HG03108 (cell line): ENCODE results near the gene HSPBAP1.
A peak's percentile ranks its signal among the peaks of the same experiment; 100 is the strongest.
"Not testable (repeated sequence)": the region's sequence is repeated elsewhere in the genome, so short reads cannot be mapped to it uniquely, and the experiment has no call there.

ENCODE experiments used
- ATAC-seq: cut with Tn5 transposase; IDR thresholded peaks from one replicate; pipeline ENCODE4 v1.9.1; 2021; ENCODE audit warnings: moderate library complexity; ENCODE audit not compliant: unreplicated experiment

Gene HSPBAP1

GRCh38 chr3:122742234-122742633 is 51.4 kb downstream of the HSPBAP1 start:
- ATAC-seq, result no peak

GRCh38 chr3:122739172-122739571 is 54.5 kb downstream of the HSPBAP1 start:
- ATAC-seq, result no peak

- not testable (repeated sequence) for ATAC-seq
Observed at GRCh38 chr3:122732682-122733525, 60.7 kb downstream of the HSPBAP1 start.

DNA sequence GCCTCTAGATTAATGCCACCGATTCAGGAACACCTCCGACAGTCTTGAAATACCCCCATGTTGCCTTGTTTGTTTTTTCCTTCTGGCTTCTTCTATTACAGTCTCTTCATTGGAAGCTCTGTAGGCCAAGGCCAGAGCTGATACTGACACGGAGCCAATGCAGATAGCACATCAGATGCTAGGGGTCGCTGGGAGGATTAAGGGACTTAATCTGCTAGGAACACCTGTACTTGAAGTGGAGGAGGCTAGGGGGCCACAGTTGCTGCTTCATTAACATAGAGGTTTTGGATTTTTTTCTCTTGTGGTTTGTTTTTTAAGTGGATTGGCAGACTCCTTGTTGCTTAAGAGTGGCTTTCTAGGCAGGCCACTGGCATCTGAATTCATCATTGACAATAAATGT is 63.4 kb downstream of the HSPBAP1 start:
- no peak for ATAC-seq

GRCh38 chr3:122728756-122729514 is 64.7 kb downstream of the HSPBAP1 start:
- no peak for ATAC-seq

GRCh38 chr3:122728186-122728585 is 65.4 kb downstream of the HSPBAP1 start:
- no peak for ATAC-seq

DNA sequence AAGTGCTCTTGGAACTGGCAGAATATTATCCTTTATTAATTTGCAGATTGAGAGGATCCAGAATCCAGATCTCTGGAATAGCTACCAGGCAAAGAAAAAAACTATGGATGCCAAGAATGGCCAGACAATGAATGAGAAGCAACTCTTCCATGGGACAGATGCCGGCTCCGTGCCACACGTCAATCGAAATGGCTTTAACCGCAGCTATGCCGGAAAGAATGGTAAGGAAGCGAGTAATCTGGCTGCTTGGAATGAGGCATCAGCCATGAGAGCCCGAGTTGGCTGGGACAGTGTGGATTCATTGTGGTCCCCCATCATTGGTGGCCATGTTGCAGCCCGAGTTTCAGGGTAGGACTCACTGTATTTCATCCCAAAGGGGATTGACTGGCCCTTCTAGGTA is 65.9 kb downstream of the HSPBAP1 start:
- no peak for ATAC-seq

DNA sequence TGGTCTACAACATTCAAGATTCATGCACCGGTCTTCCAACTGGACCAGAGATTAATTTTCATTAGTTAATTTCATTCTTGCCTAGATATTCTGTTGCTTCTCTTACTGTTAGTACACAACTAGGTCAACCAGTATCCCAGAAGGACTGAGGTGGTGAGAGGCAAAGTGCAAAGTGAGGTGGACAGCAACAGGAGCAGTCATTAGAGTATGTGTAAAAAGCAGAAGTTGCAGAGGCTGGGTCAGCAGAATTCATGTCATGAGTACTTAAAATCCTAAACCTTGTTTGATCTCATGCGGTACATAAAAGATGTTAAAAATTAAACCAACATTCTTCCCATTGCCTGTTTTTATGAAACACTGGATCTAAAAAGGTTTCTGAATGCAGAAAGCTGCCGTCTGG is 66.3 kb downstream of the HSPBAP1 start:
- no peak for ATAC-seq

DNA sequence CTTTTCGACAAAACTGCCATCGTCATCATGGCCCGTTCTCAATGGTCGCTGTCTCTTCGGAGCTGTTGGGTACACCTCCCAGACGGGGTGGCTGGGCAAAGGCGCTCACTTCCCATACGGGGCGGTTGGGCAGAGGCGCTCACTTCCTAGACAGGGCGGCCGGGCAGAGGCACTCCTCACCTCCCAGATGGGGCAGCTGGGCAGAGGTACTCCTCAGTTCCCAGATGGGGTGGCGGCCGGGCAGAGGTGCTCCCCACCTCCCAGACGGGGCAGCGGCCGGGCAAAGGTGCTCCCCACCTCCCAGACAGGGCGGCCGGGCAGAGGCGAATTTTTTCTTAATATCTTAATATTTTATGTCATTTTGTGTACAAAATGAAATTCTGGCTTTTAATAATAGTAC is 68.5 kb downstream of the HSPBAP1 start:
- ATAC-seq, result no peak

- no peak for ATAC-seq
Observed at GRCh38 chr3:122719273-122719921, 74.2 kb downstream of the HSPBAP1 start.

DNA sequence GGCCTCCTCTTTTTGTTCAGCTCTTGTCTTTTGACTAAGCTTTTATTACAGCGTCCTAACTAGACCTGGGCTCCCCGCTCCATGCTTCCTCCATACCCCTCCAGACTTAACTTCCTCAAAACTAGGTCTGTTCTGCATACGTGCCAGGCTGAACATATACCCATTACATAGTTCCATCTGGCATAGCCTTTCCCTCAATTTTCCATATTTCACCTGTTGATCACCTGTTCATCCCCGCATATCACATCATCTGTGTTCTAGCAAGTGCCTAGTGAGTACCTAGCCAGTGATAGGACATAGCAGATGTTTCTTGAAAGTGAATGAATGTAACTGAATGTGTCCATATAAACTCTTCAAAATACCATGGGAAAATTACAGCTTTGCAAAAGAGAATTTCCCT is 77.0 kb downstream of the HSPBAP1 start:
- ATAC-seq, result no peak

DNA sequence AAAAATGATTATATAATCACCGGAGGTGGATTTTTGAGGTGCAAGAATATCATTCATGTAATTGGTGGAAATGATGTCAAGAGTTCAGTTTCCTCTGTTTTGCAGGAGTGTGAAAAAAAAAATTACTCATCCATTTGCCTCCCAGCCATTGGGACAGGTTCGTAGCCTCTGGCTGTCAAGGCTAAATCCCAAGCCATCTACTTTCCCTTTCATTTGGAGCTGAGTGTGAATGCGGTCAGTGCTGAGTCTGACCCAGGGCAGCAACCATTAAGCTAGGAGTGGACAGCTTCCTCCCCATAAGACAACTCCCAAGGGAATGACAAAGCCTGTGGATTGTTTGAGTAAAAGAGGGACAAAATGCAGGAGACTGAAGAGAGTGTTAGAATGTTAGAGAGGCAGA is 79.4 kb downstream of the HSPBAP1 start:
- no peak for ATAC-seq

DNA sequence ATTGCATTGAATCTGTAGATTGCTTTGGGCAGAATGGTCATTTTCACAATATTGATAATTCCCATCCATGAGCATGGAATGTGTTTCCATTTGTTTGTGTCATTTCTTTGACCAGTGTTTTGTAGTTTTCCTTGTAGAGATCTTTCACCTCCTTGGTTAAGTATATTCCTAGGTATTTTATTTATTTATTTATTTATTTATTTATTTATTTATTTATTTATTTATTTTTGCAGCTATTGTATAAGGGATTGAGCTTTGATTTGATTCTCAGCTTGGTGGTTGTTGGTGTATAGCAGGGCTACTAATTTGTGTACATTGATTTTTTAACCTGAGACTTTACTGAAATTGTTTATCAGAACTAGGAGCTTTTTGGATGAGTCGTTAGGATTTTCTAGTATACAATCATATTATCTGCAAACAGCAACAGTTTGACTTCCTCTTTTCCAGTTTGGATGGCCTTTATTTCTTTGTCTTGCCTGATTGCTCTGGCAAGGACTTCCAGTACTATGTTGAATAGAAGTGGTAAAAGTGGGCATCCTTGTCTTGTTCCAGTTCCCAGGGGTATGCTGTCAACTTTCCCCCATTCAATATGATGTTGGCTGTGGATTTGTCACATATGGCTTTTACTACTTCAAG is 82.9 kb downstream of the HSPBAP1 start:
- ATAC-seq, result not testable (repeated sequence)

- no peak for ATAC-seq
Observed at GRCh38 chr3:122705379-122705778, 88.3 kb downstream of the HSPBAP1 start.

GRCh38 chr3:122700193-122700592 is 93.4 kb downstream of the HSPBAP1 start:
- ATAC-seq, result no peak

GRCh38 chr3:122697952-122698620 is 95.5 kb downstream of the HSPBAP1 start:
- peak; percentile 73 for ATAC-seq

- ATAC-seq, result no peak
Observed at GRCh38 chr3:122695927-122696561, 97.6 kb downstream of the HSPBAP1 start.

GRCh38 chr3:122694966-122695365 is 98.7 kb downstream of the HSPBAP1 start:
- peak; percentile 35 for ATAC-seq

GRCh38 chr3:122692674-122693073 is 101.0 kb downstream of the HSPBAP1 start:
- ATAC-seq, result no peak

DNA sequence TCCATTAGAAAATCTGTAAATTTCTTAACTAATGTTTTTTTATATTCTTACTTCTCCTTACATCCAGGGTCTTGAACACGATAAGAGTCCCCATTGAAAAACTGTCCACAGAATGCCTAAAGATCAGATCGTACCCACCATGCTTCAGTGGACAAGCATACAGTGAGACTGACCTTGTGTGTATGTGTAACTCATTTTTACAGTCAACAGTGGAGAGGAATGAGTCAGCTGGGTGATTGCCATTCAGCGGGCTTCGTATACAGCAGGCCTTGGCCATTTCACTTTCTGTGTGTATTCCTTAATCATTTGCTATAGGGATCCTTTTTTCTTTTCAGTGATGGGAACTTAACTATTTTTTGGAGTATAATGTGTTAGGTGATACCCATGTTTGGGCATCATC is 102.4 kb downstream of the HSPBAP1 start:
- no peak for ATAC-seq
